GM10266 (cell line): ENCODE data around the gene PSPN.

Source experiments
- DNase-seq: peaks from one replicate; pipeline ENCODE4 v3.0.0; 2012; ENCODE audit errors: extremely low spot score
- CTCF ChIP-seq: IDR thresholded peaks from 2 replicates; pipeline ENCODE4 v1.5.1; 2012; ENCODE audit warnings: mild to moderate bottlenecking, low read depth; ENCODE audit not compliant: control insufficient read depth, insufficient read depth; ENCODE audit errors: missing control alignments

The PSPN gene

GRCh38 chr19:6326815-6327214, 48.9 kb downstream of the PSPN start:
- TF ChIP-seq CTCF = no peak
- DNase-seq = no peak

- DNase-seq = no peak
- TF ChIP-seq CTCF = no peak
Observed at GRCh38 chr19:6325614-6326013, 50.1 kb downstream of the PSPN start.
